GM12878 (cell line): ENCODE data around the gene HINFP. TPM values are rescaled to one million over a fixed set of nuclear protein-coding genes. Genes with fewer than 3 reads are reported as not detected.

Experiments used
- ATAC-seq: fragments of 200-7000 bp; cut with Tn5 transposase; 3 replicates; pipeline ENCODE4 v1.9.1; 2020; ENCODE audit warnings: mild to moderate bottlenecking, moderate library complexity
- BruUV-seq: library from RNA; stranded (reverse); fragments of 400-500 nt; replicated peaks from 2 replicates; lab custom pipeline; 2021; lab: Mats Ljungman, UMichigan
- CTCF ChIA-PET: fragments of 300-600 bp; sonication (Branson Sonifier 250); formaldehyde crosslinking; extraction: SDS; loops from one replicate; lab custom pipeline; 2021; ENCODE audit warnings: inconsistent platforms; lab: Yijun Ruan, JAX
- POLR2A ChIA-PET: fragments of 350-600 bp; formaldehyde crosslinking; extraction: SDS; loops from one replicate; lab custom pipeline; 2021; ENCODE audit warnings: inconsistent platforms; lab: Charles Lee
- RAD21 ChIA-PET: fragments of 300-600 bp; sonication (Branson Sonifier 250); formaldehyde crosslinking; loops from one replicate; lab custom pipeline; 2023; ENCODE audit warnings: antibody characterized with exemption; ENCODE audit not compliant: unreplicated experiment; lab: Charles Lee
- SMC1A ChIA-PET: fragments of 300-600 bp; sonication (Branson Sonifier 250); formaldehyde crosslinking; loops from one replicate; lab custom pipeline; 2023; ENCODE audit not compliant: unreplicated experiment, uncharacterized antibody; lab: Charles Lee
- DNase-seq: peaks from one replicate; pipeline ENCODE4 v3.0.0-alpha.2; 2011; ENCODE audit warnings: low read depth, low spot score
- FAIRE-seq: peaks from 3 replicates; lab custom pipeline; 2011; peaks lifted over from hg19 to GRCh38; lab: Jason Lieb, UNC
- H2AFZ ChIP-seq: 2 replicates; pipeline ENCODE4 v1.6.0; 2011; ENCODE audit warnings: low read depth, low read length, control low read depth; ENCODE audit not compliant: control insufficient read depth
- H3K27ac ChIP-seq: 2 replicates; pipeline ENCODE4 v1.5.1; 2011; ENCODE audit warnings: control low read depth; ENCODE audit not compliant: control insufficient read depth, insufficient read depth
- H3K27me3 ChIP-seq, 2 experiments: replicated peaks in 1 of 2; 2 replicates each; pipeline versions ENCODE4 v1.6.0 to v1.6.1; 2011; ENCODE audit warnings: low read length in 1 of 2; ENCODE audit not compliant: control insufficient read depth in 2 of 2, insufficient read depth in 2 of 2
- H3K36me3 ChIP-seq, 2 experiments: 2 replicates each; pipeline ENCODE4 v1.5.1; 2011; ENCODE audit warnings: low read length in 1 of 2; ENCODE audit not compliant: control insufficient read depth in 2 of 2, insufficient read depth in 2 of 2
- H3K4me1 ChIP-seq: 2 replicates; pipeline ENCODE4 v1.6.1; 2011; ENCODE audit warnings: mild to moderate bottlenecking, low read length, moderate library complexity, mixed read lengths; ENCODE audit not compliant: control insufficient read depth, insufficient read depth
- H3K4me2 ChIP-seq: 2 replicates; pipeline ENCODE4 v1.6.0; 2011; ENCODE audit warnings: control low read depth; ENCODE audit not compliant: control insufficient read depth, insufficient read depth
- H3K4me3 ChIP-seq: fragments of 200-600 bp; sonication (generic); 2 replicates; pipeline ENCODE4 v1.5.1; 2016
- H3K79me2 ChIP-seq: 2 replicates; pipeline ENCODE4 v1.6.0; 2011; ENCODE audit warnings: low read length; ENCODE audit not compliant: control insufficient read depth, insufficient read depth
- H3K9ac ChIP-seq: 2 replicates; pipeline ENCODE4 v1.8.0; 2011; ENCODE audit warnings: low read length, control low read depth, mixed read lengths; ENCODE audit not compliant: control insufficient read depth, insufficient read depth
- H3K9me3 ChIP-seq: replicated peaks from 3 replicates; pipeline ENCODE4 v1.5.1; 2011; ENCODE audit warnings: mild to moderate bottlenecking, low read length; ENCODE audit not compliant: control insufficient read depth, insufficient read depth
- H4K20me1 ChIP-seq: 2 replicates; pipeline ENCODE4 v1.6.0; 2011; ENCODE audit not compliant: control insufficient read depth, insufficient read depth
- BCL11A ChIP-seq: IDR thresholded peaks from 2 replicates; pipeline ENCODE4 v1.6.1; 2011; ENCODE audit warnings: low read depth, low read length
- CEBPB ChIP-seq, 2 experiments: fragments of 150-350 bp in 1 of 2; IDR thresholded peaks; 2 replicates each; pipeline ENCODE4 v1.6.1; 2012 to 2014; ENCODE audit warnings: low read depth in 2 of 2, low read length in 2 of 2, borderline replicate concordance in 1 of 2, inconsistent platforms in 1 of 2
- CREM ChIP-seq: IDR thresholded peaks from 2 replicates; pipeline ENCODE4 v1.6.1; 2014; ENCODE audit warnings: antibody characterized with exemption, low read depth
- HDAC2 ChIP-seq: fragments of 200-600 bp; sonication (generic); IDR thresholded peaks from 2 replicates; pipeline ENCODE4 v1.6.1; 2017
- JUNB ChIP-seq: IDR thresholded peaks from 2 replicates; pipeline ENCODE4 v1.6.1; 2016; ENCODE audit warnings: antibody characterized with exemption, mild to moderate bottlenecking
- MTA2 ChIP-seq: fragments of 450-650 bp; IDR thresholded peaks from 2 replicates; pipeline ENCODE4 v1.6.1; 2016; ENCODE audit warnings: low read depth, mild to moderate bottlenecking, moderate library complexity
- NFXL1 ChIP-seq: fragments of 450-650 bp; IDR thresholded peaks from 2 replicates; pipeline ENCODE4 v1.6.1; 2017; ENCODE audit warnings: antibody characterized with exemption, mild to moderate bottlenecking, borderline replicate concordance
- PML ChIP-seq: IDR thresholded peaks from 2 replicates; pipeline ENCODE4 v1.6.1; 2012; ENCODE audit warnings: low read length, inconsistent platforms
- SMAD1 ChIP-seq: fragments of 450-650 bp; IDR thresholded peaks from 2 replicates; pipeline ENCODE4 v1.6.1; 2018; ENCODE audit warnings: mild to moderate bottlenecking, low read depth; ENCODE audit not compliant: partially characterized antibody
- ZNF207 ChIP-seq: fragments of 450-650 bp; IDR thresholded peaks from 2 replicates; pipeline ENCODE4 v1.6.1; 2014; ENCODE audit warnings: antibody characterized with exemption, mild to moderate bottlenecking, borderline replicate concordance
- WGBS: methylation state at CpG from one replicate; pipeline ENCODE4 v1.1.6; 2016; ENCODE audit warnings: low lambda C conversion rate; ENCODE audit not compliant: insufficient replicate concordance, insufficient coverage; ENCODE audit errors: missing lambda C conversion rate; 5-methylcytosine and 5-hydroxymethylcytosine counted together
- in situ Hi-C: fragments of 300-500 bp; cut with MboI; formaldehyde crosslinking; loops from 9 replicates; pipeline ENCODE4 v1.14.3; 2018; ENCODE audit warnings: mixed read lengths
- intact Hi-C: fragments of 100-400 bp; cut with micrococcal nuclease; formaldehyde crosslinking; loops from one replicate; pipeline ENCODE4 v1.14.2; 2022; ENCODE audit not compliant: unreplicated experiment
- polyA plus RNA-seq, 11 experiments: library from polyadenylated mRNA; depleted of rRNA in 4 of 11; unstranded in 6 of 11; stranded (reverse) in 5 of 11; fragments of >200 nt; fragmentation: Nextera tagmentation in 4 of 11; fragmentation: Illumina TruSeq in 1 of 11; extraction: Ambion mirVana in 4 of 11; extraction: Trizol in 1 of 11; gene quantifications; 1 replicate in 1 of 11; 2 replicates in 10 of 11; pipeline versions ENCODE4 v1.2.1 to v1.2.3, GENCODE V29; 2011 to 2016; ENCODE audit warnings: inconsistent platforms in 2 of 11, missing spikeins in 2 of 11, low read depth in 1 of 11
- total RNA-seq, 4 experiments: library from RNA; depleted of rRNA in 3 of 4; stranded (reverse); fragments of >200 nt in 3 of 4; fragmentation: Illumina TruSeq in 1 of 4; extraction: Trizol in 1 of 4; gene quantifications; 2 replicates each; pipeline versions ENCODE4 v1.2.1 to v1.2.3, GENCODE V29; 2013 to 2021
- TF ChIP-seq, protein P1 (sequence below): fragments of 450-650 bp; formaldehyde crosslinking; IDR thresholded peaks from 2 replicates; pipeline ENCODE4 v1.5.0; 2022; ENCODE audit warnings: mild to moderate bottlenecking, missing genetic modification characterization

Gene HINFP
- total and polyA plus RNA-seq, 10 of the 15 experiments (the other 5 are each of a cell fraction or from before 2014, with no cell fraction given), result 13.1 to 26.3 (median 18.6) TPM

GRCh38 chr11:119110439-119110838 is 10.9 kb upstream of the HINFP start:
- ATAC-seq (no peak), FAIRE-seq (no peak), DNase-seq (no peak)
- Histone ChIP-seq H4K20me1 (no peaks in the 10 kb centered on the region), H3K4me1 (peaks cover 19% of the 10 kb centered on the region), H2AFZ (no peak overlapping the region), H3K9ac (no peak overlapping the region), H3K9me3 (no peaks in the 10 kb centered on the region), H3K4me3 (no peak overlapping the region), H3K36me3 (peaks cover 19% of the 10 kb centered on the region in 2 experiments), H3K4me2 (no peak overlapping the region), H3K79me2 (peaks cover 26% of the 10 kb centered on the region), H3K27me3 (no peaks in the 10 kb centered on the region), H3K27ac (no peak overlapping the region)
- ChIA-PET SMC1A (interaction anchor here (2.6 kb wide), 1 partner anchor 9 kb away, joined by 32 read pairs; the partner anchor contains the start of gene HINFP), CTCF (interaction anchor here (1.6 to 2.2 kb wide), 2 partner anchors 11 to 228 kb away, joined by 4 to 6 read pairs; no protein-coding TSS in a partner anchor), POLR2A (interaction anchor here (1.0 to 7.2 kb wide), 2 partner anchors 11 to 25 kb away, joined by 3 to 76 read pairs; partner anchors contain the start of gene HINFP), RAD21 (interaction anchor here (1.1 kb wide), 1 partner anchor 10 kb away, joined by 3 read pairs; no protein-coding TSS in a partner anchor)
- in situ Hi-C loops, result no loop called here
- TF ChIP-seq CREM, result no peak
- TF ChIP-seq MTA2, result no peak
- no peak for TF ChIP-seq CEBPB (IDR thresholded peaks at IDR 0.05; ENCODE audit: borderline replicate concordance in 1 of 2, low read depth in 2 of 2, low read length in 2 of 2)
- TF ChIP-seq BCL11A, result no peak
- no peak for TF ChIP-seq JUNB
- TF ChIP-seq SMAD1, result no peak
- TF ChIP-seq HDAC2, result no peak
- no peak for TF ChIP-seq PML
- TF ChIP-seq NFXL1, result no peak
- TF ChIP-seq ZNF207, result no peak
- TF ChIP-seq, protein P1, sequence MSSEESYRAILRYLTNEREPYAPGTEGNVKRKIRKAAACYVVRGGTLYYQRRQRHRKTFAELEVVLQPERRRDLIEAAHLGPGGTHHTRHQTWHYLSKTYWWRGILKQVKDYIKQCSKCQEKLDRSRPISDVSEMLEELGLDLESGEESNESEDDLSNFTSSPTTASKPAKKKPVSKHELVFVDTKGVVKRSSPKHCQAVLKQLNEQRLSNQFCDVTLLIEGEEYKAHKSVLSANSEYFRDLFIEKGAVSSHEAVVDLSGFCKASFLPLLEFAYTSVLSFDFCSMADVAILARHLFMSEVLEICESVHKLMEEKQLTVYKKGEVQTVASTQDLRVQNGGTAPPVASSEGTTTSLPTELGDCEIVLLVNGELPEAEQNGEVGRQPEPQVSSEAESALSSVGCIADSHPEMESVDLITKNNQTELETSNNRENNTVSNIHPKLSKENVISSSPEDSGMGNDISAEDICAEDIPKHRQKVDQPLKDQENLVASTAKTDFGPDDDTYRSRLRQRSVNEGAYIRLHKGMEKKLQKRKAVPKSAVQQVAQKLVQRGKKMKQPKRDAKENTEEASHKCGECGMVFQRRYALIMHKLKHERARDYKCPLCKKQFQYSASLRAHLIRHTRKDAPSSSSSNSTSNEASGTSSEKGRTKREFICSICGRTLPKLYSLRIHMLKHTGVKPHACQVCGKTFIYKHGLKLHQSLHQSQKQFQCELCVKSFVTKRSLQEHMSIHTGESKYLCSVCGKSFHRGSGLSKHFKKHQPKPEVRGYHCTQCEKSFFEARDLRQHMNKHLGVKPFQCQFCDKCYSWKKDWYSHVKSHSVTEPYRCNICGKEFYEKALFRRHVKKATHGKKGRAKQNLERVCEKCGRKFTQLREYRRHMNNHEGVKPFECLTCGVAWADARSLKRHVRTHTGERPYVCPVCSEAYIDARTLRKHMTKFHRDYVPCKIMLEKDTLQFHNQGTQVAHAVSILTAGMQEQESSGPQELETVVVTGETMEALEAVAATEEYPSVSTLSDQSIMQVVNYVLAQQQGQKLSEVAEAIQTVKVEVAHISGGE (CRISPR knock-in tag), result no peak
- BruUV-seq, result no TSS peak
- intact Hi-C loops, result no loop called here
- WGBS, result 94% methylated on average over 10 of the region's 10 CpGs
